ENCODE results near the gene PDLIM5. TPM values are rescaled to one million over a fixed set of nuclear protein-coding genes. Genes with fewer than 3 reads are reported as not detected.

Gene PDLIM5
- total and polyA plus RNA-seq, 2 of the 8 experiments (the other 6 are each of a cell fraction or from before 2014, with no cell fraction given), result 37.3 to 62.1 TPM

DNA sequence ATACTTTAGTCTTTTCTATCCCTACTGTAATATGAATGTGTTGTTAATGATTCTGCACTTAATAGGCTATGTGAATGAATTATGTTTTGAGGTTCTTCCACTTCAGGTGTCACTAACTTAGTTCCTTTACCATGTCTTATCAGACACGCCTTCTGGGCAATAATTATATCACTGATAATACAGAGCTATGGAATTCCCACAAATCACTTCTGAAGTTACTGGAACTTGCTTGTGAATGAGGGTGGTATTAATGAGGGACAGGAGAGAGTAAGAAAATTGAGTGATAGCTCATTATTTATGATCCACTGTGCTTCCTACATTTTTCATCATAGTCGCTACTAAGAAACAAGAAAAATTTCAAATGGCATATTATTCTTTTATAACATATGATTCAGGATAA is 130.0 kb downstream of the PDLIM5 start:
- H2BK20ac ChIP-seq (ENCODE audit: low read length), result no peak overlapping the region
- no peak overlapping the region for H3K4ac ChIP-seq (replicated peaks; ENCODE audit: insufficient read length, low read depth, low read length)
- H4K20me1 ChIP-seq (replicated peaks in 1 of 2; ENCODE audit: control insufficient read depth in 1 of 2, insufficient read depth in 2 of 2, low read length in 2 of 2), result no peaks in the 10 kb centered on the region
- no peak overlapping the region for H3K27ac ChIP-seq (ENCODE audit: low read depth, low read length)
- H3K18ac ChIP-seq (ENCODE audit: extremely low read depth, low read length), result no peak overlapping the region
- no peaks in the 10 kb centered on the region for H3K27me3 ChIP-seq (replicated peaks in 1 of 4; ENCODE audit: control insufficient read depth in 3 of 4, extremely low read depth in 1 of 4, insufficient read depth in 3 of 4, low read length in 3 of 4)
- H3K23me2 ChIP-seq (ENCODE audit: low read depth, low read length), result no peaks in the 10 kb centered on the region
- no peak overlapping the region for H4K8ac ChIP-seq (ENCODE audit: extremely low read depth, insufficient read depth, low read length)
- no peaks in the 10 kb centered on the region for H3K79me1 ChIP-seq (ENCODE audit: low read depth, low read length)
- no peak overlapping the region for H3K9ac ChIP-seq (replicated peaks in 1 of 4; ENCODE audit: extremely low read depth in 1 of 4, low read depth in 3 of 4, low read length in 3 of 4)
- FAIRE-seq, result no peak
- H3K56ac ChIP-seq (replicated peaks; ENCODE audit: insufficient read length, low read depth, low read length), result no peak overlapping the region
- no peak overlapping the region for H4K5ac ChIP-seq (ENCODE audit: insufficient read length, low read depth, low read length)
- POLR2A ChIA-PET (ENCODE audit: partially characterized antibody), result no interaction called here
- H4K91ac ChIP-seq (replicated peaks; ENCODE audit: insufficient read length, low read length), result no peak overlapping the region
- H2BK12ac ChIP-seq (ENCODE audit: low read depth, low read length), result no peak overlapping the region
- H2BK5ac ChIP-seq (ENCODE audit: low read depth, low read length), result no peak overlapping the region
- no peak overlapping the region for H3K4me3 ChIP-seq (ENCODE audit: extremely low read depth in 1 of 4, insufficient read depth in 2 of 4, low read depth in 3 of 4, low read length in 4 of 4)
- CTCF ChIA-PET (ENCODE audit: partially characterized antibody), result no interaction called here
- no peaks in the 10 kb centered on the region for H3K9me3 ChIP-seq (ENCODE audit: insufficient read depth in 2 of 2, low read depth in 1 of 2, low read length in 1 of 2)
- no peak for DNase-seq (ENCODE audit: low read depth in 1 of 2, low spot score in 2 of 2)
- no peak overlapping the region for H2AK5ac ChIP-seq (ENCODE audit: low read depth, low read length)
- WGBS, 2 experiments (ENCODE audit: extremely low coverage in 1 of 2, insufficient coverage in 1 of 2, insufficient read length in 1 of 2, insufficient replicate concordance in 2 of 2, low coverage in 1 of 2, low lambda C conversion rate in 2 of 2, missing lambda C conversion rate in 1 of 2), result 86% methylated on average over 2 of the region's 2 CpGs; no CpG with 5 or more reads in 1 of the 2 experiments
- no peak overlapping the region for H3K23ac ChIP-seq (ENCODE audit: insufficient read length)
- H2BK120ac ChIP-seq (replicated peaks; ENCODE audit: low read depth, low read length), result no peak overlapping the region
- H2AFZ ChIP-seq (ENCODE audit: low read length), result no peak overlapping the region
- peaks cover 0 to 2% (median 0%) of the 10 kb centered on the region in 4 experiments; a peak in 1 of 7 replicates for H3K4me1 ChIP-seq (replicated peaks in 1 of 4; ENCODE audit: control insufficient read depth in 3 of 4, insufficient read depth in 4 of 4, low read length in 3 of 4)
- no peak overlapping the region for H3K14ac ChIP-seq (ENCODE audit: insufficient read length)
- H3K79me2 ChIP-seq (ENCODE audit: control insufficient read depth in 1 of 2, insufficient read depth in 2 of 2, low read length in 2 of 2), result no peaks in the 10 kb centered on the region
- no peak overlapping the region for H3K4me2 ChIP-seq (ENCODE audit: insufficient read depth in 1 of 2, low read depth in 2 of 2, low read length in 2 of 2)
- no peaks in the 10 kb centered on the region; a peak in 2 of 8 replicates for H3K36me3 ChIP-seq (ENCODE audit: control insufficient read depth in 2 of 4, insufficient read depth in 4 of 4, low read length in 3 of 4)
- H2BK15ac ChIP-seq (ENCODE audit: low read length), result no peak overlapping the region
- TF ChIP-seq SP4 (IDR thresholded peaks at IDR 0.05; ENCODE audit: low read length) (no peak), CBX5 (IDR thresholded peaks at IDR 0.05; ENCODE audit: low read depth, low read length) (no peak), SP2 (IDR thresholded peaks at IDR 0.05; ENCODE audit: low read length) (no peak), ASH2L (IDR thresholded peaks at IDR 0.05; ENCODE audit: low read length) (no peak), KDM1A (IDR thresholded peaks at IDR 0.05; ENCODE audit: borderline replicate concordance, low read length) (no peak), TCF12 (IDR thresholded peaks at IDR 0.05; ENCODE audit: low read depth, low read length) (no peak), YY1 (IDR thresholded peaks at IDR 0.05; ENCODE audit: low read depth, low read length) (no peak), SRF (IDR thresholded peaks at IDR 0.05; ENCODE audit: low read depth, low read length) (no peak), CEBPB (IDR thresholded peaks at IDR 0.05; ENCODE audit: low read depth, low read length) (no peak)
- TF ChIP-seq, protein P1, sequence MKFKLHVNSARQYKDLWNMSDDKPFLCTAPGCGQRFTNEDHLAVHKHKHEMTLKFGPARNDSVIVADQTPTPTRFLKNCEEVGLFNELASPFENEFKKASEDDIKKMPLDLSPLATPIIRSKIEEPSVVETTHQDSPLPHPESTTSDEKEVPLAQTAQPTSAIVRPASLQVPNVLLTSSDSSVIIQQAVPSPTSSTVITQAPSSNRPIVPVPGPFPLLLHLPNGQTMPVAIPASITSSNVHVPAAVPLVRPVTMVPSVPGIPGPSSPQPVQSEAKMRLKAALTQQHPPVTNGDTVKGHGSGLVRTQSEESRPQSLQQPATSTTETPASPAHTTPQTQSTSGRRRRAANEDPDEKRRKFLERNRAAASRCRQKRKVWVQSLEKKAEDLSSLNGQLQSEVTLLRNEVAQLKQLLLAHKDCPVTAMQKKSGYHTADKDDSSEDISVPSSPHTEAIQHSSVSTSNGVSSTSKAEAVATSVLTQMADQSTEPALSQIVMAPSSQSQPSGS (IDR thresholded peaks at IDR 0.05; ENCODE audit: low read length), result no peak
- TF ChIP-seq, protein P2, sequence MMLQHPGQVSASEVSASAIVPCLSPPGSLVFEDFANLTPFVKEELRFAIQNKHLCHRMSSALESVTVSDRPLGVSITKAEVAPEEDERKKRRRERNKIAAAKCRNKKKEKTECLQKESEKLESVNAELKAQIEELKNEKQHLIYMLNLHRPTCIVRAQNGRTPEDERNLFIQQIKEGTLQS (IDR thresholded peaks at IDR 0.05; ENCODE audit: insufficient read depth, low read depth, low read length), result no peak
- TF ChIP-seq, protein P3, sequence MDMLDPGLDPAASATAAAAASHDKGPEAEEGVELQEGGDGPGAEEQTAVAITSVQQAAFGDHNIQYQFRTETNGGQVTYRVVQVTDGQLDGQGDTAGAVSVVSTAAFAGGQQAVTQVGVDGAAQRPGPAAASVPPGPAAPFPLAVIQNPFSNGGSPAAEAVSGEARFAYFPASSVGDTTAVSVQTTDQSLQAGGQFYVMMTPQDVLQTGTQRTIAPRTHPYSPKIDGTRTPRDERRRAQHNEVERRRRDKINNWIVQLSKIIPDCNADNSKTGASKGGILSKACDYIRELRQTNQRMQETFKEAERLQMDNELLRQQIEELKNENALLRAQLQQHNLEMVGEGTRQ (IDR thresholded peaks at IDR 0.05; ENCODE audit: low read length), result no peak

Measured in H1 (cell line).